ENCODE measurements around the gene SLC6A11.

SLC6A11 gene

DNA sequence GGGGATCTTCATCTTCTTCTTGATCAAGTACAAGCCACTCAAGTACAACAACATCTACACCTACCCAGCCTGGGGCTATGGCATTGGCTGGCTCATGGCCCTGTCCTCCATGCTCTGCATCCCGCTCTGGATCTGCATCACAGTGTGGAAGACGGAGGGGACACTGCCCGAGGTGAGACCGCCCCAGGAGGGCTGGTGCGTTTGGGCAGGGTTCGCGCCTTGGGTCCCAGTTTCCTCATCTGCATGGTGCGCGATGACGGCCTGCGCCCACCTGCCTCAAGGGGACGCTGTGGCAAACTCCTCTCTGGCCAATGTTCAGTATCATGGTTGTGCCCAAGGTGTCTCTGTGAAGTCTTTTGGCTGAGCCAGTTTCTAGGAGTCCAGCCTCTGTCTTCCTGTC lies 119.0 kb downstream of the SLC6A11 start:
- TF ChIP-seq, protein P1, sequence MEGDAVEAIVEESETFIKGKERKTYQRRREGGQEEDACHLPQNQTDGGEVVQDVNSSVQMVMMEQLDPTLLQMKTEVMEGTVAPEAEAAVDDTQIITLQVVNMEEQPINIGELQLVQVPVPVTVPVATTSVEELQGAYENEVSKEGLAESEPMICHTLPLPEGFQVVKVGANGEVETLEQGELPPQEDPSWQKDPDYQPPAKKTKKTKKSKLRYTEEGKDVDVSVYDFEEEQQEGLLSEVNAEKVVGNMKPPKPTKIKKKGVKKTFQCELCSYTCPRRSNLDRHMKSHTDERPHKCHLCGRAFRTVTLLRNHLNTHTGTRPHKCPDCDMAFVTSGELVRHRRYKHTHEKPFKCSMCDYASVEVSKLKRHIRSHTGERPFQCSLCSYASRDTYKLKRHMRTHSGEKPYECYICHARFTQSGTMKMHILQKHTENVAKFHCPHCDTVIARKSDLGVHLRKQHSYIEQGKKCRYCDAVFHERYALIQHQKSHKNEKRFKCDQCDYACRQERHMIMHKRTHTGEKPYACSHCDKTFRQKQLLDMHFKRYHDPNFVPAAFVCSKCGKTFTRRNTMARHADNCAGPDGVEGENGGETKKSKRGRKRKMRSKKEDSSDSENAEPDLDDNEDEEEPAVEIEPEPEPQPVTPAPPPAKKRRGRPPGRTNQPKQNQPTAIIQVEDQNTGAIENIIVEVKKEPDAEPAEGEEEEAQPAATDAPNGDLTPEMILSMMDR (IDR thresholded peaks at IDR 0.05; ENCODE audit: low read length): no peak; the same call in 1 of the 2 replicates
- no peak for TF ChIP-seq EZH2 (IDR thresholded peaks at IDR 0.05; ENCODE audit: borderline replicate concordance, low read length)

DNA sequence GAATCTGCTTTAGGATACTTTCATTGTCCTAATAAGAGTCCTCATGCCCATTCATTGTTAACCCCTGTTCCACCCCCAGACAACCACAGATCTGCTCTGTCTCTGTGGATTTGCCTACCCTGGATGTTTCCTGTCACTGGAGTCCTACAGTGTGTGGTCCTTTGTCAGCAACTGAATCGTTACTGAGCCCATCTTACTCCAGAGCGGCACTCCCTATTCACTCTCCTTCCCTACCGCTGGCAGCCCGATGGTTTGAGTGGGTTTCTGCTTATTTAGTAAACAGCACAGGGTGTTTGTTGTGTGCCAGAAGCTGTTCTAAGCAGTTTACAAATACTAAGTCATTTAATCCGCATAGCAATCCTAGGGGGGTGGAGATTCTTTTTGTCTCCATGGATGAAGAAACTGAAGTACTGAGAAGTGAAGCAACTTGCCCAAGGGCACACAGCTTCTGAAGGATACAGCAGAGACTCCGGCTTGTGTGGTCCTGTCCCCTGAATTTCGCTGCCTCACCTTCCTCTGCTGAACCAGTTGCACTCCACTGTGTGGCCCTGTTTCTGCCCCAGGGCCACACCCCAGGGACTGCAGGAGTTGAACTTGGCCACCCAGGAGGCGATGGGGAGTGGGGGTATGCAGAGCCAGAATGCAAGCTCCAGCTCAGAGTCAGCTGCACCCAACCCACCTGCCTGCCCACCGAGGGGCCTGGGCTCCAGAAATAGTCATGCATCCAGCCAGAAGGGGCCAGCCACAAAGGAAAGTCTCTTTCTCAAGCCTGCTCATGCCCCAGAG lies 120.0 kb downstream of the SLC6A11 start:
- no peak overlapping the region for H3K4me3 ChIP-seq (ENCODE audit: low read depth, low read length, poor library complexity, severe bottlenecking)
- H3K4me2 ChIP-seq (ENCODE audit: low read length): no peak overlapping the region
- H3K27me3 ChIP-seq (ENCODE audit: insufficient read depth, low read length): no peaks in the 10 kb centered on the region
- no peak overlapping the region for H2AFZ ChIP-seq (ENCODE audit: low read length)
- H4K20me1 ChIP-seq (ENCODE audit: insufficient read depth, low read length): no peaks in the 10 kb centered on the region
- H3K36me3 ChIP-seq (ENCODE audit: insufficient read depth, low read length): no peaks in the 10 kb centered on the region
- H3K4me1 ChIP-seq (ENCODE audit: insufficient read depth, low read length, severe bottlenecking): no peaks in the 10 kb centered on the region
- no peak for TF ChIP-seq EZH2 (IDR thresholded peaks at IDR 0.05; ENCODE audit: borderline replicate concordance, low read length)
- TF ChIP-seq, protein P1 (IDR thresholded peaks at IDR 0.05; ENCODE audit: low read length): no peak
- no peak overlapping the region for H3K9ac ChIP-seq (ENCODE audit: low read length)
- no peaks in the 10 kb centered on the region for H3F3A ChIP-seq (ENCODE audit: insufficient read depth, low read length)
- no peaks in the 10 kb centered on the region for H3K9me2 ChIP-seq (ENCODE audit: low read depth, low read length)
- no peaks in the 10 kb centered on the region for H3K79me2 ChIP-seq (ENCODE audit: insufficient read depth, low read length)
- no peak overlapping the region for H3K27ac ChIP-seq (ENCODE audit: low read depth, low read length, poor library complexity, severe bottlenecking)
- H3K9me3 ChIP-seq (ENCODE audit: low read length): no peaks in the 10 kb centered on the region

More for the DNA sequence above, 119.0 kb downstream of the SLC6A11 start:
- no peaks in the 10 kb centered on the region for H3K9me3 ChIP-seq (ENCODE audit: low read length)
- H3F3A ChIP-seq (ENCODE audit: insufficient read depth, low read length): no peaks in the 10 kb centered on the region
- no peaks in the 10 kb centered on the region for H4K20me1 ChIP-seq (ENCODE audit: insufficient read depth, low read length)
- H3K27ac ChIP-seq (ENCODE audit: low read depth, low read length, poor library complexity, severe bottlenecking): no peak overlapping the region
- H3K9me2 ChIP-seq (ENCODE audit: low read depth, low read length): no peaks in the 10 kb centered on the region
- H3K4me2 ChIP-seq (ENCODE audit: low read length): no peak overlapping the region
- no peak overlapping the region for H3K9ac ChIP-seq (ENCODE audit: low read length)
- no peak overlapping the region for H2AFZ ChIP-seq (ENCODE audit: low read length)
- no peak overlapping the region for H3K4me3 ChIP-seq (ENCODE audit: low read depth, low read length, poor library complexity, severe bottlenecking)
- no peaks in the 10 kb centered on the region for H3K36me3 ChIP-seq (ENCODE audit: insufficient read depth, low read length)
- H3K79me2 ChIP-seq (ENCODE audit: insufficient read depth, low read length): no peaks in the 10 kb centered on the region
- H3K27me3 ChIP-seq (ENCODE audit: insufficient read depth, low read length): no peaks in the 10 kb centered on the region
- no peaks in the 10 kb centered on the region for H3K4me1 ChIP-seq (ENCODE audit: insufficient read depth, low read length, severe bottlenecking)

DNA sequence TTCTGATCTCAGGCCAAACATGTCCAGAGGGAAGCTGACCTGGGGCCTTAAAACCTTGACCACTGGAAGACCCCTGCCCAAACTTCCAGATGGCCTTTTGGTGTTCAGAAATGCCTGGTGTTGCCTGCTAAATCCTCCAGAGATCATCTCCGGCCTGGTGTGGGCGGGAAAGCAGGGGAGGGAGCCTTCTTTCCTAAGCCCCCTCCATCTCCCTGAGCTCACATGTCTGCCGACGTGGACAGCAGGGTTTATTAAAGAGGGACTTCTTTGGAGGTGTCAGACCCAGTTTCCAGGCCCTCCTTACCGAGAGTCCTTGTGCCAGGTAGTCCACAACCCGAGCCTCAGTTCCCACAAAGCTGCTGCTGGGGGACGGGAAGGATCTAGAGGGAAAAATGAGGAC lies 120.7 kb downstream of the SLC6A11 start:
- Histone ChIP-seq H3K9ac (ENCODE audit: low read length) (no peak overlapping the region), H3K27me3 (ENCODE audit: insufficient read depth, low read length) (no peaks in the 10 kb centered on the region), H3K4me2 (ENCODE audit: low read length) (no peak overlapping the region), H3K9me3 (ENCODE audit: low read length) (no peaks in the 10 kb centered on the region), H3K4me1 (ENCODE audit: insufficient read depth, low read length, severe bottlenecking) (no peaks in the 10 kb centered on the region), H3K9me2 (ENCODE audit: low read depth, low read length) (no peaks in the 10 kb centered on the region), H3F3A (ENCODE audit: insufficient read depth, low read length) (no peaks in the 10 kb centered on the region), H3K4me3 (ENCODE audit: low read depth, low read length, poor library complexity, severe bottlenecking) (no peak overlapping the region), H4K20me1 (ENCODE audit: insufficient read depth, low read length) (no peaks in the 10 kb centered on the region), H2AFZ (ENCODE audit: low read length) (no peak overlapping the region), H3K27ac (ENCODE audit: low read depth, low read length, poor library complexity, severe bottlenecking) (no peak overlapping the region), H3K36me3 (ENCODE audit: insufficient read depth, low read length) (no peaks in the 10 kb centered on the region), H3K79me2 (ENCODE audit: insufficient read depth, low read length) (no peaks in the 10 kb centered on the region)
- TF ChIP-seq, protein P1 (IDR thresholded peaks at IDR 0.05; ENCODE audit: low read length): no peak
- TF ChIP-seq EZH2 (IDR thresholded peaks at IDR 0.05; ENCODE audit: borderline replicate concordance, low read length): no peak
